Measurements from ENCODE around the gene BTBD10.

The BTBD10 gene

DNA sequence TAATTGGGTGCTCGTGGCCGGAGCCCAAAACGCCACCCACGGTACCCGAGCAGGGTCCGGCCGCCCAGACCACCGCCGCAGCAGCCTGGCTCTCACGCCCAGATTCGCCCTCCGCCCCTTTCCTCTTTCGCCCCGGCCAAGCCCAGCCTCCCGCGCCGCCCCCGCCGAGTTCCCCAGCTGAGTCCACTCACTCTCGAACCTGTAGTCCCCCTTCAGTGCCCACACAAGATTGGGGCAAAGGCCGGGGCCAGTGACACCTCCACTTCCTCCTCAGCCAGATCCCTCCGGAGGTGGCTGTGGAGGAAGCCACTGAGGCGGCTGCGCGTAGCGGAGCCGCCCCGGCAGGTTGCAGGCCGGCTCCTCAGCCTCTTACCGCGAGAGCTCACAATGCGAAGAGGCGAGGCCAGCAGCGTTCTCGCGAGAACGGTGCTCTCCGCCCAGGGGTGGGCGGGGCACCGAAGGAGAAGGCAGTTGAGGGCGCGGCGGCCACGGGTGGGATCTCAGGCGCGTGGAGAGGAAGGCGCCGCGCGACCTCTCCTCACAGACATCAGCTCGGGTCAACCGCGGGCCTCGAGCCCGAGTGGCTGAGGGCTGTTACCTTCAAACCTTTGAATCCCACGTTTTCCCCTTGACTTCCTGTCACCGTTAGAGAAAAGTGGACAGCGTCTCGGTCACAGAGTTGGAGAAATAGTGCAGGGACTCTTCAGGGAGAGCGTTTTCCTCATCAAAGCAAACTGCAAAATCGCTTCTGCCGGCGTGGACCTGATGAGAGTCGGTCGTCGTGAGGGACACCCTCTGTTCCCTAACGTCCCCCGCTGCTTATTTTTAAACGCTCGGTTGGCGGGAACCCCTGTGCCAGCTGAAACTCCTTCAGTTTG, at the start of gene BTBD10:
Gene BTBD10 (minus strand): TSS at position 322 of the 878 bp plus-strand sequence. CDS start 18,098 bp downstream, outside the sequence.
- WGBS (ENCODE audit: insufficient coverage, insufficient read length): no CpG with 5 or more reads among the region's 71 CpGs
- H3K27me3 ChIP-seq (ENCODE audit: control insufficient read depth, insufficient read depth, low read length): no peaks in the 10 kb centered on the region
- peak within 1 kb of the TSS; percentile 95 for H3K4me3 ChIP-seq (ENCODE audit: low read length)
- no peaks in the 10 kb centered on the region for H3K36me3 ChIP-seq (ENCODE audit: control insufficient read depth, insufficient read depth, low read length)
- no peaks in the 10 kb centered on the region for H3K4me1 ChIP-seq (ENCODE audit: control insufficient read depth, insufficient read depth, low read length)
- H3K9me3 ChIP-seq (ENCODE audit: control insufficient read depth, insufficient read depth, low read length): no peaks in the 10 kb centered on the region
- DNase-seq (ENCODE audit: low read depth, low spot score): peak; percentile 72
- H3K27ac ChIP-seq (ENCODE audit: low read length): no peak within 1 kb of the TSS

DNA sequence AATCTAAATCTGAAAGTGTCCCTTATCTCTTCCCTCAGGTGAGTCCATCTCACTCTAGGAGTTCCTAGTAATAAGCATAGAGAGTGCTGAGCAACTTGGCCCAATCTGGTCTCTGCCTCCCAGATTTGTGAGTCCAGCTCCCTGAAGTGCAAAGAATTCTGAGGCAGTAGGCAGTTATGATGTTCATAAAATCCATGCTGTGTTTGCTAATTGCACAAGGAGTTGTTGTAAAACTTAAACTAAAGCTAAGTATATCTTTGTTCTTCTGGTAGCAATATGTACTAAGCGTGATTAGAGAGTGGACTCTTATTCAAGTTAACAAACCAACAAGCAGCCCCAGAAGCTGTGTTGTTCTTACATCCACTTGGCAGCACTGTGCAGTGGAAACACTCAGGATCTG, 40.4 kb upstream of the BTBD10 start:
- DNase-seq (ENCODE audit: low read depth, low spot score): no peak
- Histone ChIP-seq H3K27ac (ENCODE audit: low read length) (no peak overlapping the region), H3K4me1 (ENCODE audit: control insufficient read depth, insufficient read depth, low read length) (no peaks in the 10 kb centered on the region), H3K27me3 (ENCODE audit: control insufficient read depth, insufficient read depth, low read length) (no peaks in the 10 kb centered on the region), H3K4me3 (ENCODE audit: low read length) (no peak overlapping the region), H3K9me3 (ENCODE audit: control insufficient read depth, insufficient read depth, low read length) (no peaks in the 10 kb centered on the region), H3K36me3 (ENCODE audit: control insufficient read depth, insufficient read depth, low read length) (no peaks in the 10 kb centered on the region)
- WGBS (ENCODE audit: insufficient coverage, insufficient read length): no CpG with 5 or more reads among the region's 1 CpG

DNA sequence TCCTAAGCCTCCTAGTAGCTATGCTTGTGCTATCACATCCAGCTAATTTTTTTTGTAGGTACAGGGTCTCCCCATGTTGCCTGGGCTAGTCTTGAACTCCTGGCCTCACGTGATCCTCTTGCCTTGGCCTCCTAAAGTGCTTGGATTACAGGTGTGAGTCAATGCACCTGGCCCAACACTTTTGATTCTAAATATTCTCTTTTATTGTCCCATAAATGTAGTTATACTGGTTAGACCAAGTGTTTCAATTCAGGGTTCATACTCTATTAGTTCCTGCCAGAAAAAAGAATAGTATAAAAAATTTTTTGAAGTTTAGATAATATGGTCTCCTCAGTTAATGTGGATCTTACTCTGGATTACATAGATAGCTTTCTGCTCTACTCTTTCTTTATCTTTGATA, 39.5 kb upstream of the BTBD10 start:
- Histone ChIP-seq H3K27ac (ENCODE audit: low read length) (no peak overlapping the region), H3K9me3 (ENCODE audit: control insufficient read depth, insufficient read depth, low read length) (no peaks in the 10 kb centered on the region), H3K4me3 (ENCODE audit: low read length) (no peak overlapping the region), H3K36me3 (ENCODE audit: control insufficient read depth, insufficient read depth, low read length) (no peaks in the 10 kb centered on the region), H3K27me3 (ENCODE audit: control insufficient read depth, insufficient read depth, low read length) (no peaks in the 10 kb centered on the region), H3K4me1 (ENCODE audit: control insufficient read depth, insufficient read depth, low read length) (no peaks in the 10 kb centered on the region)
- whole genome bisulfite sequencing (ENCODE audit: insufficient coverage, insufficient read length): no CpG with 5 or more reads among the region's 1 CpG
- no peak for DNase-seq (ENCODE audit: low read depth, low spot score)

DNA sequence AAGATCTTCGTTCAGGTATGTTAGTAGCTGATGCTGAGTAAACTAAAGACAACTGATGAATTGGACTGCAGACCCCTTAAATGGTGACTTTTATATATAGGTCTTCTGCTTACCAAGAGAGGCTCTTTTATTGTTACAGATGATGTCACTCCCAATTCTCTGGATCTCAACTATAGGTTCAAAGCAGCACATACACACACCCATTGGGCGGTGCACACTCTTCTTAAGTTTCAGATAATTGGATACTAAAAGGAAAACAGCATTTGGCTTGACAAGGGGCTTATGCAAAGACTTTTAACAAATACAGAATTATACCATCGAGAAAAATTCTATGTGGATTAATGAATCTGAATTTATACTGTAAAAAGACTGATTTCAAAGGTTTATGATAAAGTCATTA, 32.9 kb upstream of the BTBD10 start, which contains the start of gene PTH:
Gene PTH (minus strand): TSS at position 69 of the 400 bp plus-strand sequence. CDS start 3,142 bp downstream, outside the sequence.
- Histone ChIP-seq H3K9me3 (ENCODE audit: control insufficient read depth, insufficient read depth, low read length) (no peaks in the 10 kb centered on the region), H3K4me3 (ENCODE audit: low read length) (no peak within 1 kb of the TSS), H3K4me1 (ENCODE audit: control insufficient read depth, insufficient read depth, low read length) (no peaks in the 10 kb centered on the region), H3K27ac (ENCODE audit: low read length) (no peak within 1 kb of the TSS), H3K27me3 (ENCODE audit: control insufficient read depth, insufficient read depth, low read length) (no peaks in the 10 kb centered on the region), H3K36me3 (ENCODE audit: control insufficient read depth, insufficient read depth, low read length) (no peaks in the 10 kb centered on the region)
- no peak for DNase-seq (ENCODE audit: low read depth, low spot score)
- WGBS (ENCODE audit: insufficient coverage, insufficient read length): no CpG with 5 or more reads among the region's 3 CpGs

DNA sequence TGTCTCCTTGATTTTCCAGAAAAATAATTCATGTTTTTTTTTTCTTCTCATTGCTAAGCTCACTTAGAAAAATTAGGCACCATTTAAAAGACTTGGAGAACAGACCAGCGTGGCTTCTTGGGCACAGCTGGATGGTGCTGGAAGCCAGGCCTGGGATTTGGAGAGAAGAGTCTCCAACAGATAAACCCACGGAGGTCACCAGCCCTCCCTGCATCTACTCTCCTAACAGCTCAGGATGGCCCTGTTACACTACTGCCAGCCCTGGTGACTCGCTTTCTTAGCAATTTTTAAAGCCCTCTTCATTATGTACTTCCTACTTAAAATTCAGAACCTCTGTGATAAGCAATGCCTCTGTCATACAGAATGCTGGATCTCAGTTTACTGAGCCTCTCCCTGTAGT, 31.0 kb upstream of the BTBD10 start:
- DNase-seq (ENCODE audit: low read depth, low spot score): no peak
- H3K4me1 ChIP-seq (ENCODE audit: control insufficient read depth, insufficient read depth, low read length): no peaks in the 10 kb centered on the region
- WGBS (ENCODE audit: insufficient coverage, insufficient read length): no CpG with 5 or more reads among the region's 3 CpGs
- H3K27ac ChIP-seq (ENCODE audit: low read length): no peak overlapping the region
- H3K27me3 ChIP-seq (ENCODE audit: control insufficient read depth, insufficient read depth, low read length): no peaks in the 10 kb centered on the region
- H3K36me3 ChIP-seq (ENCODE audit: control insufficient read depth, insufficient read depth, low read length): no peaks in the 10 kb centered on the region
- no peak overlapping the region for H3K4me3 ChIP-seq (ENCODE audit: low read length)
- no peaks in the 10 kb centered on the region for H3K9me3 ChIP-seq (ENCODE audit: control insufficient read depth, insufficient read depth, low read length)

DNA sequence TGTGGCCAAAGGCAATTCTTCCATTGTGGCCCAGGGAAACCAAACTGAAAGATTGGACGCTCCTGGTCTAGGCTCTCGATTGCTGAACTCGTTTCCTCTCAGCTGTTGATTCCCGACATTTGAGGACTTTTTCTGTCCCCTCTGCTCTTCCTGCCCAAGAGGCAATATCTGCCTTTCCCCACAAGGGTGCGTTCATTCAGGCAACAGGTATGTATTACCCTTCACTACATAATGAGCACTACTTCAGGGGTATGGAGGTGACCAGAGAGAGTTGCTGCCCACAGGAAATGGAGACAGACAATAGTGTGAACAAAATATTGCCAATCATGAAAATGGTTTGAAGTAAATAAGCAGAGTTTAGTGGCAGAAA, 24.6 kb upstream of the BTBD10 start:
- no peak overlapping the region for H3K27ac ChIP-seq (ENCODE audit: low read length)
- H3K4me1 ChIP-seq (ENCODE audit: control insufficient read depth, insufficient read depth, low read length): no peaks in the 10 kb centered on the region
- no CpG with 5 or more reads among the region's 5 CpGs for WGBS (ENCODE audit: insufficient coverage, insufficient read length)
- H3K36me3 ChIP-seq (ENCODE audit: control insufficient read depth, insufficient read depth, low read length): no peaks in the 10 kb centered on the region
- DNase-seq (ENCODE audit: low read depth, low spot score): no peak
- H3K9me3 ChIP-seq (ENCODE audit: control insufficient read depth, insufficient read depth, low read length): no peaks in the 10 kb centered on the region
- H3K27me3 ChIP-seq (ENCODE audit: control insufficient read depth, insufficient read depth, low read length): no peaks in the 10 kb centered on the region
- no peak overlapping the region for H3K4me3 ChIP-seq (ENCODE audit: low read length)

DNA sequence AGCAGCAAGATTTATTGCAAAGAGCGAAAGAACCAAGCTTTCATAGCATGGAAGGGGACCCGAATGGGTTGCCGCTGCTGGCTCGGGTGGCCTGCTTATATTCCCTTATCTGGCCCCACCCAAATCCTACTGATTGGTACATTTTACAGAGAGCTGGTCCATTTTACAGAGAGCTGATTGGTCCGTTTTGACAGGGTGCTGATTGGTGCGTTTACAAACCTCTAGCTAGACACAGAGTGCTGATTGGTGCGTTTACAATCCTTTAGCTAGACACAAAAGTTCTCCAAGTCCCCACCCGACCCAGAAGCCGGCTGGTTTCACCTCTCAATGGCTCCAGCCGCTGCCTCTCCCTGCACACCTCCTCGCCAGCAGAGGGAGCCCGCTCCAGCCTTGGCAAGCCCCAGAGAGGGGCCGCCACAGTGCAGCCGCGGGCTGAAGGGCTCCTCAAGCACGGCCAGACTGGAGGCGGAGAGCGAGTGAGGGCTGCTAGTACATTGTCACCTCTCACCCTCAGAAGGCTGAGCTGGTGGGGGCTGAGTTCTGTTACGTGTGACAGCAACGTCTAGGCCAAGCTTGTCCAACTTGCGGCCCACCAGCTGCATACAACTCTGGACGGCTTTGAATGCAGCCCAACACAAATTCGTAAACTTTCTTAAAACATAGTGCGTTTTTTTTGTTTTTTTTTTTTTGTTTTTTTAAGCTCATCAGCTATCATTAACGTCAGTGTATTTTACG, 24.1 kb upstream of the BTBD10 start:
- WGBS (ENCODE audit: insufficient coverage, insufficient read length): no CpG with 5 or more reads among the region's 26 CpGs
- no peak overlapping the region for H3K4me3 ChIP-seq (ENCODE audit: low read length)
- no peaks in the 10 kb centered on the region for H3K36me3 ChIP-seq (ENCODE audit: control insufficient read depth, insufficient read depth, low read length)
- DNase-seq (ENCODE audit: low read depth, low spot score): no peak
- no peaks in the 10 kb centered on the region for H3K4me1 ChIP-seq (ENCODE audit: control insufficient read depth, insufficient read depth, low read length)
- H3K27me3 ChIP-seq (ENCODE audit: control insufficient read depth, insufficient read depth, low read length): no peaks in the 10 kb centered on the region
- no peak overlapping the region for H3K27ac ChIP-seq (ENCODE audit: low read length)
- H3K9me3 ChIP-seq (ENCODE audit: control insufficient read depth, insufficient read depth, low read length): no peaks in the 10 kb centered on the region

DNA sequence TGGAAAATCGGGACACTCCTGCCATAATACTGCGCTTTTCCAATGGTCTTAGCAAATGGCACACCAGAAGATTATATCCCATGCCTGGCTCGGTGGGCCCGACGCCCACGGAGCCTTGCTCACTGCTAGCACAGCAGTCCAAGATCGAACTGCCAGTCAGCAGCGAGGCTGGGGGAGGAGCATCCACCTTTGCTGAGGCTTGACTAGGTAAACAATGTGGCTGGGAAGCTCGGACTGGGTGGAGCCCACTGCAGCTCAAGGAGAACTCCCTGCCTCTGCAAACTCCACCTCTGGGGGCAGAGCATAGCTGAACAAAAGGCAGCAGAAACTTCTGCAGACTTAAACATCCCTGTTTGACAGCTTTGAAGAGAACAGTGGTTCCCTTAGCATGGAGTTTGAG, 17.2 kb upstream of the BTBD10 start:
- H3K27me3 ChIP-seq (ENCODE audit: control insufficient read depth, insufficient read depth, low read length): no peaks in the 10 kb centered on the region
- H3K4me1 ChIP-seq (ENCODE audit: control insufficient read depth, insufficient read depth, low read length): no peaks in the 10 kb centered on the region
- H3K36me3 ChIP-seq (ENCODE audit: control insufficient read depth, insufficient read depth, low read length): no peaks in the 10 kb centered on the region
- no peaks in the 10 kb centered on the region for H3K9me3 ChIP-seq (ENCODE audit: control insufficient read depth, insufficient read depth, low read length)
- DNase-seq (ENCODE audit: low read depth, low spot score): no peak
- H3K27ac ChIP-seq (ENCODE audit: low read length): no peak overlapping the region
- WGBS (ENCODE audit: insufficient coverage, insufficient read length): no CpG with 5 or more reads among the region's 9 CpGs
- no peak overlapping the region for H3K4me3 ChIP-seq (ENCODE audit: low read length)

DNA sequence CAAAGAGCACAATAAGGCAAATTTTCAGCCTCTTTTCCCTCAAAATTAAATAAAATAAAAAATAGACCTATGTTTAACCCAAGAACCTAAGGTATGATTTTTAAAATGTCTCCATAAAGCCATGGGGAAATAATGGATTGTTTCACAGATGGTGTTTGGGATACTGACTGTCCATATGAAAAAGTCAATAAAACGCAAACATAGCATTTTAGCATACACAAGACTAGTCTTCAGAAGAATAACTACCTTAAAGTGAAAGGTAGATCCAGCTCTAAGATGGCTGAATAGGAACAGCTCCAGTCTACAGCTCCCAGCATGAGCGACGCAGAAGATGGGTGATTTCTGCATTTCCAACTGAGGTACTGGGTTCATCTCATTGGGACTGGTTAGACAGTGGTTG, 16.7 kb upstream of the BTBD10 start:
- DNase-seq (ENCODE audit: low read depth, low spot score): no peak
- no peak overlapping the region for H3K4me3 ChIP-seq (ENCODE audit: low read length)
- no CpG with 5 or more reads among the region's 3 CpGs for WGBS (ENCODE audit: insufficient coverage, insufficient read length)
- no peaks in the 10 kb centered on the region for H3K27me3 ChIP-seq (ENCODE audit: control insufficient read depth, insufficient read depth, low read length)
- no peaks in the 10 kb centered on the region for H3K36me3 ChIP-seq (ENCODE audit: control insufficient read depth, insufficient read depth, low read length)
- no peak overlapping the region for H3K27ac ChIP-seq (ENCODE audit: low read length)
- no peaks in the 10 kb centered on the region for H3K4me1 ChIP-seq (ENCODE audit: control insufficient read depth, insufficient read depth, low read length)
- H3K9me3 ChIP-seq (ENCODE audit: control insufficient read depth, insufficient read depth, low read length): no peaks in the 10 kb centered on the region

DNA sequence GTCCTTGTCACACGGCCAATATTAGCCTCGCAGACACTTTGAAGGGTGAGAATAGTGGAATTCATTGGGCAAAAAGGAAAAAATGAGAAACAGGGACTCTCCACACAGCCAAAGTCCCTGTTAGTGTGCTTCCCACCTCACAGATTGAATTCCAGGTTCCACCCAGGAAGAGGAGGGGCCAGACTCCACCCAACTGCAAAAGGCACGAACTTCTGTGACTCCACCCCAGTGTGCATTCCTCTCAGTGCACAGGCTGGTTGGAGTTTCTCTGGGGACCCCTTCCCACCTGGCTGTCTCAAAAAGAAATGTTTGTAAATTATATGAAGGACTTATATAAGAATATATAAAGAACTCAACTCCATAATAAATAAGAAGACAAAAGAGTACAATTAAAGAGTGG, 12.1 kb upstream of the BTBD10 start:
- WGBS (ENCODE audit: insufficient coverage, insufficient read length): no CpG with 5 or more reads among the region's 3 CpGs

More for the DNA sequence above, 12.1 kb upstream of the BTBD10 start:
- no peak overlapping the region for H3K27ac ChIP-seq (ENCODE audit: low read length)
- H3K4me1 ChIP-seq (ENCODE audit: control insufficient read depth, insufficient read depth, low read length): peaks cover 2% of the 10 kb centered on the region; the same call in 1 of the 2 replicates
- DNase-seq (ENCODE audit: low read depth, low spot score): no peak
- H3K27me3 ChIP-seq (ENCODE audit: control insufficient read depth, insufficient read depth, low read length): no peaks in the 10 kb centered on the region
- H3K9me3 ChIP-seq (ENCODE audit: control insufficient read depth, insufficient read depth, low read length): no peaks in the 10 kb centered on the region
- no peak overlapping the region for H3K4me3 ChIP-seq (ENCODE audit: low read length)
- H3K36me3 ChIP-seq (ENCODE audit: control insufficient read depth, insufficient read depth, low read length): no peaks in the 10 kb centered on the region
